SK-N-SH (cell line): Measurements from ENCODE around the gene ADCYAP1R1. TPM values are rescaled to one million over a fixed set of nuclear protein-coding genes. Genes with fewer than 3 reads are reported as not detected.

Source experiments
- CTCF ChIA-PET: fragments of 300-600, 350-600 bp; formaldehyde crosslinking; extraction: SDS; loops from one replicate; lab custom pipeline; 2021; lab: Yijun Ruan, JAX
- POLR2A ChIA-PET: fragments of 350-600 bp; sonication (Branson Sonifier 250); formaldehyde crosslinking; extraction: SDS; loops from one replicate; lab custom pipeline; 2020; ENCODE audit warnings: antibody characterized with exemption, inconsistent platforms; lab: Yijun Ruan, JAX
- DNase-seq: peaks from one replicate; pipeline ENCODE4 v3.0.0; 2012
- H2AFZ ChIP-seq: fragments of 200-600 bp; sonication (generic); 2 replicates; pipeline ENCODE4 v1.8.1; 2016; ENCODE audit warnings: antibody characterized with exemption, mild to moderate bottlenecking, low read depth
- H3F3A ChIP-seq: fragments of 200-600 bp; sonication (generic); replicated peaks from 2 replicates; pipeline ENCODE3; 2016; ENCODE audit warnings: antibody characterized with exemption, mild to moderate bottlenecking; ENCODE audit not compliant: insufficient read depth
- H3K27ac ChIP-seq, 2 experiments: fragments of 200-500 bp in 1 of 2; fragments of 200-600 bp in 1 of 2; sonication (Bioruptor generic) in 1 of 2; sonication (generic), shearing (Covaris generic) in 1 of 2; 2 replicates each; pipeline versions ENCODE4 v1.5.1 to v1.6.1; 2014 to 2016; ENCODE audit warnings: low read depth in 2 of 2, inconsistent platforms in 1 of 2, low read length in 1 of 2, mild to moderate bottlenecking in 1 of 2, mixed read lengths in 1 of 2
- H3K27me3 ChIP-seq: fragments of 200-600 bp; sonication (generic), shearing (Covaris generic); 2 replicates; pipeline ENCODE4 v1.6.1; 2016; ENCODE audit warnings: mixed run types; ENCODE audit not compliant: insufficient read depth
- H3K36me3 ChIP-seq, 2 experiments: fragments of 200-500 bp in 1 of 2; fragments of 200-600 bp in 1 of 2; sonication (Bioruptor generic) in 1 of 2; sonication (generic) in 1 of 2; replicated peaks in 1 of 2; 2 replicates each; pipeline versions ENCODE3 to v1.5.1; 2014 to 2016; ENCODE audit warnings: low read length in 1 of 2, mild to moderate bottlenecking in 1 of 2; ENCODE audit not compliant: insufficient read depth in 2 of 2, control insufficient read depth in 1 of 2
- H3K4me1 ChIP-seq, 2 experiments: fragments of 200-500 bp in 1 of 2; fragments of 200-600 bp in 1 of 2; sonication (Bioruptor generic) in 1 of 2; sonication (generic), shearing (Covaris generic) in 1 of 2; 2 replicates each; pipeline versions ENCODE4 v1.5.1 to v1.6.1; 2014 to 2016; ENCODE audit warnings: low read depth in 1 of 2, low read length in 1 of 2, mixed run types in 1 of 2; ENCODE audit not compliant: insufficient read depth in 2 of 2, control insufficient read depth in 1 of 2
- H3K4me2 ChIP-seq: fragments of 200-600 bp; sonication (generic), shearing (Covaris generic); 2 replicates; pipeline ENCODE4 v1.6.1; 2017; ENCODE audit warnings: mixed run types
- H3K4me3 ChIP-seq, 2 experiments: fragments of 200-500 bp in 1 of 2; fragments of 200-600 bp in 1 of 2; sonication (Bioruptor generic) in 1 of 2; sonication (generic), shearing (Covaris generic) in 1 of 2; 2 replicates each; pipeline versions ENCODE4 v1.5.1 to v1.8.1; 2014 to 2016; ENCODE audit warnings: low read depth in 2 of 2, inconsistent platforms in 1 of 2, low read length in 1 of 2, mild to moderate bottlenecking in 1 of 2, mixed read lengths in 1 of 2, moderate library complexity in 1 of 2
- H3K79me2 ChIP-seq: fragments of 200-600 bp; sonication (generic); 2 replicates; pipeline ENCODE4 v1.8.1; 2017; ENCODE audit warnings: mild to moderate bottlenecking; ENCODE audit not compliant: insufficient read depth
- H3K9ac ChIP-seq: fragments of 200-600 bp; sonication (generic); 2 replicates; pipeline ENCODE4 v1.6.1; 2017; ENCODE audit warnings: mixed run types
- H3K9me2 ChIP-seq: fragments of 200-600 bp; sonication (generic); 2 replicates; pipeline ENCODE4 v1.6.1; 2017; ENCODE audit warnings: mixed run types
- H3K9me3 ChIP-seq: fragments of 200-600 bp; sonication (generic); 2 replicates; pipeline ENCODE4 v1.6.1; 2017; ENCODE audit warnings: mixed run types, mild to moderate bottlenecking, moderate library complexity
- H4K20me1 ChIP-seq: fragments of 200-600 bp; sonication (generic); 2 replicates; pipeline ENCODE4 v1.6.1; 2017; ENCODE audit warnings: mild to moderate bottlenecking, mixed run types; ENCODE audit not compliant: insufficient read depth
- FOXJ3 ChIP-seq: sonication (generic); formaldehyde crosslinking; IDR thresholded peaks from 2 replicates; pipeline ENCODE4 v1.5.1; 2020; ENCODE audit warnings: mild to moderate bottlenecking, missing genetic modification reagents
- RAD21 ChIP-seq: IDR thresholded peaks from 2 replicates; pipeline ENCODE4 v1.6.1; 2012; ENCODE audit warnings: mild to moderate bottlenecking, low read length
- TAF1 ChIP-seq: IDR thresholded peaks from 2 replicates; pipeline ENCODE4 v1.6.1; 2012; ENCODE audit warnings: low read depth, mild to moderate bottlenecking, low read length, moderate library complexity, borderline replicate concordance
- TEAD4 ChIP-seq: IDR thresholded peaks from 2 replicates; pipeline ENCODE4 v1.4.0; 2012; ENCODE audit warnings: mild to moderate bottlenecking, borderline replicate concordance; ENCODE audit not compliant: insufficient read depth
- WGBS: methylation state at CpG from one replicate; pipeline ENCODE4 v1.1.6; 2017; ENCODE audit warnings: low lambda C conversion rate; 5-methylcytosine and 5-hydroxymethylcytosine counted together
- polyA plus RNA-seq, 3 experiments: library from polyadenylated mRNA; depleted of rRNA; stranded (reverse); fragments of >200 nt; gene quantifications; 2 replicates each; pipeline ENCODE4 v1.2.3, GENCODE V29; 2012
- TF ChIP-seq, protein P1 (sequence below): fragments of 150-350 bp; IDR thresholded peaks from 2 replicates; pipeline ENCODE4 v1.6.1; 2016; ENCODE audit warnings: mild to moderate bottlenecking, low read depth, low read length
- TF ChIP-seq, protein P2 (sequence below): IDR thresholded peaks from 2 replicates; pipeline ENCODE4 v1.4.0; 2012; ENCODE audit warnings: low read depth, borderline replicate concordance
- TF ChIP-seq, protein P3 (sequence below): fragments of 150-350 bp; IDR thresholded peaks from 2 replicates; pipeline ENCODE4 v1.6.1; 2017; ENCODE audit warnings: antibody characterized with exemption, low read length, low read depth, borderline replicate concordance
- TF ChIP-seq, protein P4 (sequence below): IDR thresholded peaks from 2 replicates; pipeline ENCODE4 v1.4.0; 2012; ENCODE audit warnings: low read depth, borderline replicate concordance

Gene ADCYAP1R1
- polyA plus RNA-seq, 1 of the 3 experiments (the other 2 are of a cell fraction) = 0.08 TPM

DNA sequence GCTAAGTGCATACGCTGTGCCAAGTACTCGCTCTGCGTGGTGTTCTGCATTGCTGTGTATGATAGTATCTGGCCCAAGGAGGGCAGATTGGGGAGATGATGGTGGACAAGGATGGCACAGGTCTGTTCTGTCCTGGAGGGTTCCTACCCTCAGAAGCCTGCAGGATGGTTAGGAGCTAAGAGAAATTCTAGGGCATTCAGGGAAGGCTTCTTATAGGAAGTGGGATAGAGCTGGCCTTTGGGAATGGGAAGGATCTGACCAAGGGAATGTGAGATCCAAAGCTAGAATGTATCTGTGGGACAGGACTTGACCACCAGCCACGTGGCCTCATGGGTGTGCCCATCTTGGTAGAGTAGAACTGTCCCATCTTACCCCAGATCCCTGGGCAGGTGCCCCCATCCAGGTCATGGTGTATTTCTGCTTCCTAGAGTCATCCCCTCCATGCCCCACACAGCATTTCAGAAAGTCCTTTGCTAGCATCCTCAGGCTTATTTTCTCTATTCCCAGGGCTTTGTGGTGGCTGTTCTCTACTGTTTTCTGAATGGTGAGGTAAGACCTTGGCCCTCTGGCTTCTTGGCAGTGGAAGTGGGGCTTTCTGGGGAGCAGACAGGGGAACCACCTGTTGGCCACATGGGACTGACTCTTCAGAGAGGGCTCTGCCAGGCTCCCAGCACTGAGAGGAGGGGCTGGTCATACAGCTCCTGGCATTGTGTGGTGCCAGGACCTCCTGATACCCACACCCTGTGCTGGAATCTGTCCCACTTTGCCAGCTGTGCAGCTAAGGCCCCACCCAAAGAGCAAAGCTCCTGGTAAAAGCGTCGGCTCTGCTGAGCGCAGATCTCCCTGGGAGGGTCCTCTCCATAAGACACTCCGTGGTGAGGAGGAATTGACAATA is 52.5 kb downstream of the ADCYAP1R1 start:
- Histone ChIP-seq H3K36me3 (no peaks in the 10 kb centered on the region), H3K9me3 (no peaks in the 10 kb centered on the region), H3K27me3 (peaks cover 13% of the 10 kb centered on the region), H3K4me3 (no peak overlapping the region), H3K27ac (no peak overlapping the region), H3K9ac (no peak overlapping the region), H3K4me2 (no peak overlapping the region), H3F3A (no peaks in the 10 kb centered on the region), H3K4me1 (no peaks in the 10 kb centered on the region; a peak in 1 of 4 replicates), H2AFZ (no peak overlapping the region), H3K9me2 (no peaks in the 10 kb centered on the region), H3K79me2 (no peaks in the 10 kb centered on the region), H4K20me1 (no peaks in the 10 kb centered on the region)
- POLR2A ChIA-PET = interaction anchor here (1.2 kb wide), 1 partner anchor 9 kb away, joined by 3 read pairs; no protein-coding TSS in a partner anchor
- DNase-seq = no peak
- 45% methylated on average over 8 of the region's 8 CpGs for WGBS
- TF ChIP-seq TAF1 (no peak), RAD21 (no peak), FOXJ3 (no peak), TEAD4 (no peak)
- TF ChIP-seq, protein P1, sequence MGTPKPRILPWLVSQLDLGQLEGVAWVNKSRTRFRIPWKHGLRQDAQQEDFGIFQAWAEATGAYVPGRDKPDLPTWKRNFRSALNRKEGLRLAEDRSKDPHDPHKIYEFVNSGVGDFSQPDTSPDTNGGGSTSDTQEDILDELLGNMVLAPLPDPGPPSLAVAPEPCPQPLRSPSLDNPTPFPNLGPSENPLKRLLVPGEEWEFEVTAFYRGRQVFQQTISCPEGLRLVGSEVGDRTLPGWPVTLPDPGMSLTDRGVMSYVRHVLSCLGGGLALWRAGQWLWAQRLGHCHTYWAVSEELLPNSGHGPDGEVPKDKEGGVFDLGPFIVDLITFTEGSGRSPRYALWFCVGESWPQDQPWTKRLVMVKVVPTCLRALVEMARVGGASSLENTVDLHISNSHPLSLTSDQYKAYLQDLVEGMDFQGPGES = no peak
- TF ChIP-seq, protein P2, sequence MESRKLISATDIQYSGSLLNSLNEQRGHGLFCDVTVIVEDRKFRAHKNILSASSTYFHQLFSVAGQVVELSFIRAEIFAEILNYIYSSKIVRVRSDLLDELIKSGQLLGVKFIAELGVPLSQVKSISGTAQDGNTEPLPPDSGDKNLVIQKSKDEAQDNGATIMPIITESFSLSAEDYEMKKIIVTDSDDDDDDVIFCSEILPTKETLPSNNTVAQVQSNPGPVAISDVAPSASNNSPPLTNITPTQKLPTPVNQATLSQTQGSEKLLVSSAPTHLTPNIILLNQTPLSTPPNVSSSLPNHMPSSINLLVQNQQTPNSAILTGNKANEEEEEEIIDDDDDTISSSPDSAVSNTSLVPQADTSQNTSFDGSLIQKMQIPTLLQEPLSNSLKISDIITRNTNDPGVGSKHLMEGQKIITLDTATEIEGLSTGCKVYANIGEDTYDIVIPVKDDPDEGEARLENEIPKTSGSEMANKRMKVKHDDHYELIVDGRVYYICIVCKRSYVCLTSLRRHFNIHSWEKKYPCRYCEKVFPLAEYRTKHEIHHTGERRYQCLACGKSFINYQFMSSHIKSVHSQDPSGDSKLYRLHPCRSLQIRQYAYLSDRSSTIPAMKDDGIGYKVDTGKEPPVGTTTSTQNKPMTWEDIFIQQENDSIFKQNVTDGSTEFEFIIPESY = no peak
- TF ChIP-seq, protein P3, sequence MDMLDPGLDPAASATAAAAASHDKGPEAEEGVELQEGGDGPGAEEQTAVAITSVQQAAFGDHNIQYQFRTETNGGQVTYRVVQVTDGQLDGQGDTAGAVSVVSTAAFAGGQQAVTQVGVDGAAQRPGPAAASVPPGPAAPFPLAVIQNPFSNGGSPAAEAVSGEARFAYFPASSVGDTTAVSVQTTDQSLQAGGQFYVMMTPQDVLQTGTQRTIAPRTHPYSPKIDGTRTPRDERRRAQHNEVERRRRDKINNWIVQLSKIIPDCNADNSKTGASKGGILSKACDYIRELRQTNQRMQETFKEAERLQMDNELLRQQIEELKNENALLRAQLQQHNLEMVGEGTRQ = no peak
- TF ChIP-seq, protein P4, sequence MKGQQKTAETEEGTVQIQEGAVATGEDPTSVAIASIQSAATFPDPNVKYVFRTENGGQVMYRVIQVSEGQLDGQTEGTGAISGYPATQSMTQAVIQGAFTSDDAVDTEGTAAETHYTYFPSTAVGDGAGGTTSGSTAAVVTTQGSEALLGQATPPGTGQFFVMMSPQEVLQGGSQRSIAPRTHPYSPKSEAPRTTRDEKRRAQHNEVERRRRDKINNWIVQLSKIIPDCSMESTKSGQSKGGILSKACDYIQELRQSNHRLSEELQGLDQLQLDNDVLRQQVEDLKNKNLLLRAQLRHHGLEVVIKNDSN = no peak
- TF ChIP-seq, all 33 proteins: peak for 0
- CTCF ChIA-PET = interaction anchor here (1.0 to 24.6 kb wide), 8 partner anchors 10 to 303 kb away, joined by 3 to 344 read pairs (median 4); no protein-coding TSS in a partner anchor
